H1 (cell line): ENCODE data around the gene DTWD2. TPM values are rescaled to one million over a fixed set of nuclear protein-coding genes. Genes with fewer than 3 reads are reported as not detected.
A peak's percentile ranks its signal among the peaks of the same experiment; 100 is the strongest.

Source experiments
- CTCF ChIA-PET: fragments of 300-600 bp; sonication (Branson Sonifier 250); formaldehyde crosslinking; loops from one replicate; lab custom pipeline; 2021; ENCODE audit not compliant: partially characterized antibody; lab: Charles Lee
- POLR2A ChIA-PET: fragments of 300-600 bp; sonication (Branson Sonifier 250); formaldehyde crosslinking; loops from one replicate; lab custom pipeline; 2021; ENCODE audit warnings: inconsistent platforms; ENCODE audit not compliant: partially characterized antibody; lab: Charles Lee
- DNase-seq, 2 experiments: peaks; one replicate each; pipeline versions ENCODE4 v3.0.0 to v3.0.0-alpha.2; 2010 to 2022; ENCODE audit warnings: low spot score in 2 of 2, low read depth in 1 of 2, mixed read lengths in 1 of 2
- FAIRE-seq: peaks from 2 replicates; lab custom pipeline; 2011; peaks lifted over from hg19 to GRCh38; lab: Jason Lieb, UNC
- H2AFZ ChIP-seq: 2 replicates; pipeline ENCODE4 v1.8.1; 2012; ENCODE audit warnings: low read length, inconsistent platforms
- H2AK5ac ChIP-seq: 2 replicates; pipeline ENCODE4 v1.6.1; 2013; ENCODE audit warnings: low read depth, low read length
- H2BK120ac ChIP-seq: replicated peaks from 2 replicates; pipeline ENCODE3; 2013; ENCODE audit warnings: low read depth, low read length, inconsistent platforms
- H2BK12ac ChIP-seq: 2 replicates; pipeline ENCODE4 v1.6.1; 2013; ENCODE audit warnings: low read depth, low read length
- H2BK15ac ChIP-seq: 2 replicates; pipeline ENCODE4 v1.6.1; 2013; ENCODE audit warnings: low read length
- H2BK20ac ChIP-seq: 2 replicates; pipeline ENCODE4 v1.6.1; 2013; ENCODE audit warnings: low read length
- H2BK5ac ChIP-seq: 2 replicates; pipeline ENCODE4 v1.6.1; 2013; ENCODE audit warnings: low read depth, low read length
- H3K14ac ChIP-seq: 2 replicates; pipeline ENCODE4 v1.6.1; 2013; ENCODE audit warnings: inconsistent platforms; ENCODE audit not compliant: insufficient read length
- H3K18ac ChIP-seq: 2 replicates; pipeline ENCODE4 v1.6.1; 2013; ENCODE audit warnings: low read length; ENCODE audit errors: extremely low read depth
- H3K23ac ChIP-seq: 2 replicates; pipeline ENCODE4 v1.6.1; 2013; ENCODE audit warnings: inconsistent platforms; ENCODE audit not compliant: insufficient read length
- H3K23me2 ChIP-seq: 2 replicates; pipeline ENCODE4 v1.6.1; 2013; ENCODE audit warnings: low read depth, low read length
- H3K27ac ChIP-seq: 2 replicates; pipeline ENCODE4 v1.6.1; 2011; ENCODE audit warnings: low read depth, low read length, inconsistent platforms
- H3K27me3 ChIP-seq, 4 experiments: replicated peaks in 1 of 4; 1 replicate in 1 of 4; 2 replicates in 3 of 4; pipeline versions ENCODE4 v1.6.1 to v1.8.1; 2011 to 2013; ENCODE audit warnings: low read length in 3 of 4, mild to moderate bottlenecking in 3 of 4, inconsistent platforms in 2 of 4, mixed read lengths in 2 of 4, moderate library complexity in 1 of 4; ENCODE audit not compliant: control insufficient read depth in 3 of 4, insufficient read depth in 3 of 4; ENCODE audit errors: extremely low read depth in 1 of 4
- H3K36me3 ChIP-seq, 4 experiments: 2 replicates each; pipeline versions ENCODE4 v1.6.1 to v1.8.1; 2011 to 2013; ENCODE audit warnings: mild to moderate bottlenecking in 4 of 4, low read length in 3 of 4, moderate library complexity in 2 of 4, control low read depth in 1 of 4, inconsistent platforms in 1 of 4; ENCODE audit not compliant: insufficient read depth in 4 of 4, control insufficient read depth in 2 of 4
- H3K4ac ChIP-seq: replicated peaks from 2 replicates; pipeline ENCODE3; 2013; ENCODE audit warnings: low read length, low read depth, mixed read lengths, inconsistent platforms; ENCODE audit not compliant: insufficient read length
- H3K4me1 ChIP-seq, 4 experiments: replicated peaks in 1 of 4; 1 replicate in 1 of 4; 2 replicates in 3 of 4; pipeline versions ENCODE4 v1.6.1 to v1.8.1; 2011 to 2013; ENCODE audit warnings: low read length in 3 of 4, inconsistent platforms in 2 of 4, mixed read lengths in 1 of 4; ENCODE audit not compliant: insufficient read depth in 4 of 4, control insufficient read depth in 3 of 4
- H3K4me2 ChIP-seq, 2 experiments: 2 replicates each; pipeline versions ENCODE4 v1.6.1 to v1.8.1; 2011 to 2013; ENCODE audit warnings: low read depth in 2 of 2, low read length in 2 of 2, control low read depth in 1 of 2, inconsistent platforms in 1 of 2, mild to moderate bottlenecking in 1 of 2; ENCODE audit not compliant: insufficient read depth in 1 of 2
- H3K4me3 ChIP-seq, 4 experiments: fragments of 200-600, 300-600 bp in 1 of 4; sonication (generic), shearing (Covaris generic), sonication (Bioruptor Twin) in 1 of 4; 2 replicates each; pipeline versions ENCODE4 v1.5.1 to v1.8.1; 2011 to 2016; ENCODE audit warnings: low read length in 4 of 4, low read depth in 3 of 4, control low read depth in 2 of 4, inconsistent platforms in 2 of 4, mild to moderate bottlenecking in 2 of 4, mixed read lengths in 1 of 4, moderate library complexity in 1 of 4; ENCODE audit not compliant: insufficient read depth in 2 of 4; ENCODE audit errors: extremely low read depth in 1 of 4
- H3K56ac ChIP-seq: replicated peaks from 2 replicates; pipeline ENCODE3; 2013; ENCODE audit warnings: low read depth, mild to moderate bottlenecking, mixed read lengths, low read length, inconsistent platforms; ENCODE audit not compliant: insufficient read length
- H3K79me1 ChIP-seq: 2 replicates; pipeline ENCODE4 v1.6.1; 2013; ENCODE audit warnings: low read depth, low read length, control low read depth
- H3K79me2 ChIP-seq, 2 experiments: 2 replicates each; pipeline versions ENCODE4 v1.6.1 to v1.8.1; 2012 to 2013; ENCODE audit warnings: low read length in 2 of 2, mild to moderate bottlenecking in 2 of 2, inconsistent platforms in 1 of 2; ENCODE audit not compliant: insufficient read depth in 2 of 2, control insufficient read depth in 1 of 2
- H3K9ac ChIP-seq, 4 experiments: replicated peaks in 1 of 4; 1 replicate in 1 of 4; 2 replicates in 3 of 4; pipeline versions ENCODE4 v1.6.1 to v1.8.1; 2011 to 2013; ENCODE audit warnings: low read depth in 3 of 4, low read length in 3 of 4, control low read depth in 2 of 4, mild to moderate bottlenecking in 2 of 4, moderate library complexity in 2 of 4, inconsistent platforms in 1 of 4; ENCODE audit errors: extremely low read depth in 1 of 4
- H3K9me3 ChIP-seq, 2 experiments: 2 replicates each; pipeline versions ENCODE4 v1.6.1 to v1.8.1; 2012 to 2013; ENCODE audit warnings: mild to moderate bottlenecking in 2 of 2, moderate library complexity in 2 of 2, control low read depth in 1 of 2, inconsistent platforms in 1 of 2, low read depth in 1 of 2, low read length in 1 of 2, mixed read lengths in 1 of 2; ENCODE audit not compliant: insufficient read depth in 2 of 2
- H4K20me1 ChIP-seq, 2 experiments: replicated peaks in 1 of 2; 2 replicates each; pipeline versions ENCODE3 to v1.8.1; 2011 to 2013; ENCODE audit warnings: inconsistent platforms in 2 of 2, low read length in 2 of 2, mild to moderate bottlenecking in 1 of 2; ENCODE audit not compliant: insufficient read depth in 2 of 2, control insufficient read depth in 1 of 2
- H4K5ac ChIP-seq: 2 replicates; pipeline ENCODE4 v1.6.1; 2013; ENCODE audit warnings: low read length, low read depth, mixed read lengths, inconsistent platforms; ENCODE audit not compliant: insufficient read length
- H4K8ac ChIP-seq: 2 replicates; pipeline ENCODE4 v1.8.0; 2013; ENCODE audit warnings: mild to moderate bottlenecking, moderate library complexity, low read length, inconsistent platforms; ENCODE audit not compliant: insufficient read depth; ENCODE audit errors: extremely low read depth
- H4K91ac ChIP-seq: replicated peaks from 2 replicates; pipeline ENCODE3; 2013; ENCODE audit warnings: low read length, mixed read lengths, inconsistent platforms; ENCODE audit not compliant: insufficient read length
- HDAC6 ChIP-seq: IDR thresholded peaks from one replicate; pipeline ENCODE4 v1.7.1; 2012; ENCODE audit warnings: low read depth, mild to moderate bottlenecking, inconsistent platforms, low read length, moderate library complexity
- KDM1A ChIP-seq: fragments of 200-600, 300-600 bp; sonication (generic); IDR thresholded peaks from 2 replicates; pipeline ENCODE4 v1.7.1; 2016; ENCODE audit warnings: mild to moderate bottlenecking, low read length, borderline replicate concordance
- NANOG ChIP-seq: IDR thresholded peaks from 2 replicates; pipeline ENCODE4 v1.6.1; 2011; ENCODE audit warnings: low read length, low read depth, mild to moderate bottlenecking, inconsistent platforms; ENCODE audit not compliant: insufficient read depth, poor library complexity, severe bottlenecking
- RNF2 ChIP-seq: fragments of 200-900, 300-1000 bp; sonication (generic); IDR thresholded peaks from 2 replicates; pipeline ENCODE4 v1.7.1; 2016; ENCODE audit warnings: borderline replicate concordance, low read depth, mild to moderate bottlenecking, antibody characterized with exemption, low read length; ENCODE audit not compliant: poor library complexity, severe bottlenecking; ENCODE audit errors: missing control alignments
- SAP30 ChIP-seq: fragments of 300-600 bp; sonication (generic); IDR thresholded peaks from 2 replicates; pipeline ENCODE4 v1.7.1; 2012; ENCODE audit warnings: low read length, moderate library complexity, mild to moderate bottlenecking, inconsistent platforms; ENCODE audit not compliant: insufficient read depth, insufficient replicate concordance
- SIN3A ChIP-seq, 2 experiments: IDR thresholded peaks in 1 of 2; conservative IDR thresholded peaks in 1 of 2; 2 replicates each; pipeline ENCODE4 v1.6.1; 2011 to 2012; ENCODE audit warnings: low read length in 2 of 2, improper control_type of control experiment in 1 of 2, low read depth in 1 of 2, mild to moderate bottlenecking in 1 of 2
- TEAD4 ChIP-seq: IDR thresholded peaks from 2 replicates; pipeline ENCODE4 v1.6.1; 2012; ENCODE audit warnings: low read depth, low read length, inconsistent platforms, mixed read lengths
- WGBS, 2 experiments: shearing (Covaris generic) in 1 of 2; methylation state at CpG; one replicate each; pipeline versions ENCODE4 v1.1.6 to v1.1.7; 2013 to 2015; ENCODE audit warnings: low lambda C conversion rate in 2 of 2, mixed read lengths in 2 of 2, inconsistent platforms in 1 of 2, low coverage in 1 of 2, missing lambda C conversion rate in 1 of 2; ENCODE audit not compliant: insufficient replicate concordance in 2 of 2, insufficient coverage in 1 of 2, insufficient read length in 1 of 2; ENCODE audit errors: extremely low coverage in 1 of 2, missing lambda C conversion rate in 1 of 2; 5-methylcytosine and 5-hydroxymethylcytosine counted together
- polyA plus RNA-seq, 7 experiments: library from polyadenylated mRNA; depleted of rRNA in 3 of 7; stranded (reverse) in 5 of 7; unstranded in 2 of 7; fragments of >200 nt in 5 of 7; fragments of 200-250 nt in 2 of 7; gene quantifications; 1 replicate in 5 of 7; 2 replicates in 1 of 7; 4 replicates in 1 of 7; pipeline versions ENCODE4 v1.2.1 to v1.2.3, GENCODE V29; 2011 to 2013; ENCODE audit warnings: missing spikeins in 2 of 7, mixed read lengths in 2 of 7
- total RNA-seq: library from RNA; stranded (reverse); fragmentation: NEBNext Ultra II Directional; extraction: Animal tissue kit (Norgen Biotek cat#: 25700); gene quantifications from 2 replicates; pipeline ENCODE4 v1.2.1, GENCODE V29; 2021

DTWD2 gene
- total and polyA plus RNA-seq, 2 of the 8 experiments (the other 6 are each of a cell fraction or from before 2014, with no cell fraction given): 4.3 to 17.1 TPM

DNA sequence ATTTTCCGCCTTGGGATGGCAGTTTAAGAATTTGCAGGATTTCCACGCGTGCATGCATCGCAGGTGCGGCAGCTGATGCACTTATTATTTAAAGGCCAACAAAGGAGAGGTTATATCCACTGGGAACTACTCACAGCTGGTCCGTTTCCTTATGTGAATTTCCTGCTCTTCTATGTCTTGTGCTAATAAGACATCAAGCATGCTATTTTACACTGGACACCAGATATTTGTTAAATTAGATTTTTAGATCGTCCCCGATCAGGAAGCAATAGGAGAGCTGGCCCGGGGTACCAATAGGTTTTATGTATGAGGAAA lies 476 bp upstream of the DTWD2 start:
- H4K91ac ChIP-seq: peak overlapping the region; percentile 64
- no peak overlapping the region for H2AK5ac ChIP-seq
- H3K4me3 ChIP-seq: peak overlapping the region; percentile 14 to 85 (median 80); a peak in 6 of 8 replicates
- no peaks in the 10 kb centered on the region for H4K20me1 ChIP-seq
- H3K23ac ChIP-seq: no peak overlapping the region
- no peaks in the 10 kb centered on the region for H3K27me3 ChIP-seq
- H2BK120ac ChIP-seq: peak overlapping the region; percentile 89
- no peaks in the 10 kb centered on the region for H3K9me3 ChIP-seq
- no peaks in the 10 kb centered on the region; a peak in 1 of 4 replicates for H3K79me2 ChIP-seq
- H3K79me1 ChIP-seq: no peaks in the 10 kb centered on the region
- no peak overlapping the region for H2BK12ac ChIP-seq
- ChIA-PET CTCF (interaction anchor here (0.7 to 4.1 kb wide), 23 partner anchors 8 to 759 kb away, joined by 3 to 42 read pairs (median 4); no protein-coding TSS in a partner anchor), POLR2A (interaction anchor here (0.9 to 1.5 kb wide), 4 partner anchors 10 to 279 kb away, joined by 3 to 6 read pairs (median 4); no protein-coding TSS in a partner anchor)
- DNase-seq: no peak
- no peak overlapping the region for H3K56ac ChIP-seq
- H3K23me2 ChIP-seq: no peaks in the 10 kb centered on the region
- no peak overlapping the region for H2BK15ac ChIP-seq
- H3K9ac ChIP-seq: 0 out of 7 replicates have a peak overlapping the region, but pooled peaks of 1 of the 4 experiments have one; percentile 96
- H2BK20ac ChIP-seq: no peak overlapping the region
- H3K4ac ChIP-seq: peak overlapping the region; percentile 93
- H3K18ac ChIP-seq: no peak overlapping the region
- peak overlapping the region; percentile 50 for H4K5ac ChIP-seq
- H3K36me3 ChIP-seq: no peaks in the 10 kb centered on the region
- no peak overlapping the region for H2BK5ac ChIP-seq
- peak overlapping the region; percentile 68; the same call in 1 of the 2 replicates for H2AFZ ChIP-seq
- no peak for FAIRE-seq
- H4K8ac ChIP-seq: no peak overlapping the region
- H3K14ac ChIP-seq: no peak overlapping the region
- no peak overlapping the region for H3K27ac ChIP-seq
- H3K4me1 ChIP-seq: no peaks in the 10 kb centered on the region; a peak in 1 of 7 replicates
- peak overlapping the region; percentile 29 to 77; a peak in 3 of 4 replicates for H3K4me2 ChIP-seq
- no peak for TF ChIP-seq SIN3A (conservative IDR thresholded peaks at IDR 0.05 in 1 of 2, IDR thresholded peaks at IDR 0.05 in 1 of 2; ENCODE audit: low read depth in 1 of 2, low read length in 2 of 2)
- no peak for TF ChIP-seq SAP30
- no peak for TF ChIP-seq HDAC6
- TF ChIP-seq KDM1A: no peak
- TF ChIP-seq RNF2: no peak
- TF ChIP-seq TEAD4: no peak
- no peak for TF ChIP-seq NANOG
- 77% methylated on average over 9 of the region's 9 CpGs; no CpG with 5 or more reads in 1 of the 2 experiments for WGBS, 2 experiments
